ENCODE results near the gene ADAMTS17.

The ADAMTS17 gene

DNA sequence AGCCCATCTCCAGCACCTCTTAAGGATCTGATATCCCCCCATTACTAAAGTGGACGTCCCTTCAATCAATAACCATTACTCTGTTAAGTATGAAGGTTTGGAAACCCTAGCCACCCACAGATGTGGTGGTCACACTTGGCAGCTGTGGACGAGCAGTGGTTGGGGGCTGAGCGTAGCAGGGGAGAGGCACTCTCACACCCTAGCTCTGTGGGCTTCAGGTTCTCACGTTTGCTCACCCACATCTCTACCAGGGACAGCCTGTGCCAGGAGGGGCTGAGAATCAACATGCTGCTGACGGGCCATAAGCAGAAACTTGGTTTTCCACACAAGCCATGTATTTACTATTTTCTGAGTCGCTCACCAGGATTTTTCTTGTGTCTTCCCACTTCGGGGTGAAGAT, 287.2 kb downstream of the ADAMTS17 start:
- TF ChIP-seq, protein P1, sequence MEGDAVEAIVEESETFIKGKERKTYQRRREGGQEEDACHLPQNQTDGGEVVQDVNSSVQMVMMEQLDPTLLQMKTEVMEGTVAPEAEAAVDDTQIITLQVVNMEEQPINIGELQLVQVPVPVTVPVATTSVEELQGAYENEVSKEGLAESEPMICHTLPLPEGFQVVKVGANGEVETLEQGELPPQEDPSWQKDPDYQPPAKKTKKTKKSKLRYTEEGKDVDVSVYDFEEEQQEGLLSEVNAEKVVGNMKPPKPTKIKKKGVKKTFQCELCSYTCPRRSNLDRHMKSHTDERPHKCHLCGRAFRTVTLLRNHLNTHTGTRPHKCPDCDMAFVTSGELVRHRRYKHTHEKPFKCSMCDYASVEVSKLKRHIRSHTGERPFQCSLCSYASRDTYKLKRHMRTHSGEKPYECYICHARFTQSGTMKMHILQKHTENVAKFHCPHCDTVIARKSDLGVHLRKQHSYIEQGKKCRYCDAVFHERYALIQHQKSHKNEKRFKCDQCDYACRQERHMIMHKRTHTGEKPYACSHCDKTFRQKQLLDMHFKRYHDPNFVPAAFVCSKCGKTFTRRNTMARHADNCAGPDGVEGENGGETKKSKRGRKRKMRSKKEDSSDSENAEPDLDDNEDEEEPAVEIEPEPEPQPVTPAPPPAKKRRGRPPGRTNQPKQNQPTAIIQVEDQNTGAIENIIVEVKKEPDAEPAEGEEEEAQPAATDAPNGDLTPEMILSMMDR (IDR thresholded peaks at IDR 0.05; ENCODE audit: low read depth, low read length, missing control alignments) = no peak
- no peak for DNase-seq (ENCODE audit: low read depth)
- H3K4me3 ChIP-seq (ENCODE audit: low read depth, low read length) = no peak overlapping the region

- TF ChIP-seq, protein P1 (IDR thresholded peaks at IDR 0.05; ENCODE audit: low read depth, low read length, missing control alignments) = no peak
- no peak for DNase-seq (ENCODE audit: low read depth)
- no peak overlapping the region for H3K4me3 ChIP-seq (ENCODE audit: low read depth, low read length)
Observed at GRCh38 chr15:100053474-100054121, 288.2 kb downstream of the ADAMTS17 start.

DNA sequence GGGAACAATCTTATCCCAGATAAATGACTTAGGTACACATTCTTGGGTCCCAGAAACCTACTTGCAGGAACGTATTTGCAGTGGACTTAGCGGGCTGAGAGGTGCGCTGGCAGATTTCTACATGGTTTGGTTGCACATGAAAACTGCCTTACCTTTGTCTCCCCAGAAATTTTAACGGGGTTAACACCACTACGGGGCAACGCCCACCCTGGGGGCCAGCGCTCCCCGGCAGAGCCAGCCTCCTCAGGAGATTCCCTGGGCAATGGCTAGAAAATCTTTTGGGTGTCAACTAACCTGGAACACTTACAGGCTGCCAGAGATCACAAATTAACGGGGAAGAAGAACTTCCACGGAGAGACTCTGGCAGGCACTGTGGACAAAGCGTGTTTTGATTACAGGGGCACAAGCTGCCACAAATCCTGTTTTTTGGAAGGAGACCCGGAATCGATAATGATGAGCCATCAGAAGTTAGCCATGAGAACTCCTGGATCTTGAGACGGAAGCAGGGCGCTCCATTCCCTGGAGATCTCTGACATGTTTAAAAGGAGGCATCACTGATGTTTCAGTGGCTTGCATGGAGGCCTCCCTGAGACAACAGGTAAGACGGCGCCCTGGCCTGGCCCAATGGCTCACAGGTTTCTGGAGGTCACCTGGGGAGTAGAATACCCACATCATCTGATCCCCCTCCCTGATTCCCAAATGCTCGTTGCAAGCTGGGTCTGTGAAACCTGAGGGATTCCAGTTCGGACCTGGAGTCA, 288.9 kb downstream of the ADAMTS17 start:
- no peak overlapping the region for H3K4me3 ChIP-seq (ENCODE audit: low read depth, low read length)
- TF ChIP-seq, protein P1 (IDR thresholded peaks at IDR 0.05; ENCODE audit: low read depth, low read length, missing control alignments) = no peak
- DNase-seq (ENCODE audit: low read depth) = no peak

- no peak for DNase-seq (ENCODE audit: low read depth)
Observed at GRCh38 chr15:100050877-100051786, 290.6 kb downstream of the ADAMTS17 start.

DNA sequence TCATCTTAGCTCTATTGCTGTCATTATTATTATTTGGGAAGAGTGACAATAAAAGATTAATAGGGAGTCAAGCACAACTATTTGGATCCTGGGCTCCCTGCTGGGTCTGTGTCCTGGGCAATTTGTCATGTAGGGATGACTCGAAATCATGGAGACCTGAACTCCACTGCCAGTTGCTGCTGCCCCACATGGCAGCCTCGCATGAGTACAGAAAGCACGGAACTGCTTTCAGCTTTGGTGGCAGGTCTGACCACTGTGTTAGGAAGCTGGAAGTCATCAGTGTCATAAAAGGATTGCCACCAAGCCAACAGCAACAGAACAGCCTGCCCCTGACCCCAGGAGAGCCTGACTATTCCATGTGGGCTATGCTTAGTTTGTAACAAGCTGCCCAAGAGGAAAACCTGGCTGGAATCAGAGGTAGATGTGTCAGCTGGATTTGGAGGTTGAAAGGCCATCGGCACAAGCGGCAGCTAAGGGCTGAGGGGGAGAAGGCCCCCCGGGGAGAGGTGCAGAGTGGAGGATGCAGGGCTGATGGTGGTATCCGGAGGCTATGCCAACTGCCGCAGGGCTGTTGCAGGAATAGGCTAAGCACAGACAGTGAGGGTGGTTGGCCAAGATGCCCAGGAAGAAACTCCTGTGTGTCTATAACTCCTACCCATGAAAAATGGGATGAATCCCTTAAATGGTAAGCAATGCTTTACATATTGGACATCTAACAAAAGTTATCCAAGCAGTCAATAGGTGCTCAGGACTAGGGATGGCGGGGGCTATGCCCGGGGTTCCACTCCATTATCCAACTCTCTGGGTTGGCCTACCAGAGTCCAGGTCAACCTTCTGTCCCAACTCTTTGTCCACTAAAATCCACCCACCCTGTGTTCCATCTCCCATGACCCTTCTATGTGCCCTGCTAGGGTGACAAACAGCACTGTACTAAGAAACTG, 291.6 kb downstream of the ADAMTS17 start:
- no peak overlapping the region for H3K4me3 ChIP-seq (ENCODE audit: low read depth, low read length)
- no peak for DNase-seq (ENCODE audit: low read depth)
- TF ChIP-seq, protein P1 (IDR thresholded peaks at IDR 0.05; ENCODE audit: low read depth, low read length, missing control alignments) = no peak

More at GRCh38 chr15:100050877-100051786, 290.6 kb downstream of the ADAMTS17 start:
- TF ChIP-seq, protein P1 (IDR thresholded peaks at IDR 0.05; ENCODE audit: low read depth, low read length, missing control alignments) = no peak
- no peak overlapping the region for H3K4me3 ChIP-seq (ENCODE audit: low read depth, low read length)

- DNase-seq (ENCODE audit: low read depth) = no peak
- no peak overlapping the region for H3K4me3 ChIP-seq (ENCODE audit: low read depth, low read length)
- TF ChIP-seq, protein P1 (IDR thresholded peaks at IDR 0.05; ENCODE audit: low read depth, low read length, missing control alignments) = no peak
Observed at GRCh38 chr15:100049483-100049882, 292.3 kb downstream of the ADAMTS17 start.

All from GM12864 (cell line).